Endodermal cell (in vitro differentiated cells): ENCODE data around the gene COX7A1. TPM values are rescaled to one million over a fixed set of nuclear protein-coding genes. Genes with fewer than 3 reads are reported as not detected.

Experiments
- DNase-seq: peaks from one replicate; pipeline ENCODE4 v3.0.0-alpha.2; 2017
- H3K27ac ChIP-seq: 2 replicates; pipeline ENCODE4 v1.5.1; 2013; ENCODE audit warnings: mild to moderate bottlenecking, low read depth, low read length, moderate library complexity
- H3K27me3 ChIP-seq: 2 replicates; pipeline ENCODE4 v1.6.1; 2013; ENCODE audit warnings: mild to moderate bottlenecking, low read length, moderate library complexity; ENCODE audit not compliant: insufficient read depth, control insufficient read depth, poor library complexity, severe bottlenecking
- H3K36me3 ChIP-seq: 2 replicates; pipeline ENCODE4 v1.7.0; 2013; ENCODE audit warnings: mild to moderate bottlenecking, low read length, moderate library complexity; ENCODE audit not compliant: control insufficient read depth, insufficient read depth
- H3K4me1 ChIP-seq: one replicate; pipeline ENCODE4 v1.7.0; 2013; ENCODE audit warnings: low read length; ENCODE audit not compliant: control insufficient read depth, insufficient read depth
- H3K4me3 ChIP-seq: 2 replicates; pipeline ENCODE4 v1.5.1; 2013; ENCODE audit warnings: mild to moderate bottlenecking, low read length, moderate library complexity
- H3K9ac ChIP-seq: 2 replicates; pipeline ENCODE4 v1.6.1; 2013; ENCODE audit warnings: mild to moderate bottlenecking, low read length, moderate library complexity; ENCODE audit not compliant: poor library complexity, severe bottlenecking; ENCODE audit errors: extremely low read depth
- H3K9me3 ChIP-seq: 2 replicates; pipeline ENCODE4 v1.6.1; 2013; ENCODE audit warnings: mild to moderate bottlenecking, low read length, moderate library complexity; ENCODE audit not compliant: control insufficient read depth
- H3K27ac Mint-ChIP-seq: 2 replicates; pipeline ENCODE4 v1.8.0; 2020; ENCODE audit warnings: mixed read lengths
- H3K27me3 Mint-ChIP-seq: 2 replicates; pipeline ENCODE4 v1.8.0; 2021; ENCODE audit warnings: mild to moderate bottlenecking, mixed read lengths; ENCODE audit not compliant: insufficient read depth
- H3K36me3 Mint-ChIP-seq: 2 replicates; pipeline ENCODE4 v1.8.0; 2020; ENCODE audit warnings: low read depth, mixed read lengths
- H3K4me1 Mint-ChIP-seq: 2 replicates; pipeline ENCODE4 v1.8.0; 2020; ENCODE audit warnings: mixed read lengths
- H3K4me3 Mint-ChIP-seq: 2 replicates; pipeline ENCODE4 v1.8.0; 2020; ENCODE audit warnings: mild to moderate bottlenecking, moderate library complexity, mixed read lengths
- H3K9me3 Mint-ChIP-seq: 2 replicates; pipeline ENCODE4 v1.8.0; 2020; ENCODE audit warnings: mild to moderate bottlenecking, mixed read lengths
- CTCF ChIP-seq: fragments of 200-600 bp; sonication (generic); conservative IDR thresholded peaks from 2 replicates; pipeline ENCODE4 v1.5.0; 2021; ENCODE audit warnings: antibody characterized with exemption, mild to moderate bottlenecking
- WGBS, 2 experiments: methylation state at CpG; one replicate each; pipeline versions ENCODE4 v1.1.5 to v1.1.7; 2013; ENCODE audit warnings: missing lambda C conversion rate in 2 of 2, mixed read lengths in 1 of 2; ENCODE audit not compliant: insufficient coverage in 1 of 2, insufficient read length in 1 of 2; 5-methylcytosine and 5-hydroxymethylcytosine counted together
- total RNA-seq, 2 donors: library from RNA; stranded (reverse); fragmentation: NEBNext Ultra II Directional in 1 of 2; extraction: Animal tissue kit (Norgen Biotek cat#: 25700) in 1 of 2; gene quantifications; 2 replicates in 1 of 2; 3 replicates in 1 of 2; pipeline ENCODE4 v1.2.1, GENCODE V29; 2021

The COX7A1 gene
- total RNA-seq, 2 donors from 2014 or later = 1.4 to 2.4 TPM

- H3K4me3 Mint-ChIP-seq = no peak overlapping the region
- H3K27ac ChIP-seq = no peak overlapping the region
- no peak for TF ChIP-seq CTCF
- H3K27ac Mint-ChIP-seq = no peak overlapping the region
- H3K27me3 ChIP-seq = no peaks in the 10 kb centered on the region
- H3K27me3 Mint-ChIP-seq = no peaks in the 10 kb centered on the region
- H3K9ac ChIP-seq = no peak overlapping the region
- H3K36me3 Mint-ChIP-seq = peaks cover 69% of the 10 kb centered on the region
- no peaks in the 10 kb centered on the region for H3K9me3 ChIP-seq
- no peak for DNase-seq
- H3K9me3 Mint-ChIP-seq = no peaks in the 10 kb centered on the region
- no peaks in the 10 kb centered on the region for H3K4me1 ChIP-seq
- H3K4me3 ChIP-seq = no peak overlapping the region
- WGBS, 2 experiments = 93 to 98% methylated on average over 6 of the region's 6 CpGs
- H3K4me1 Mint-ChIP-seq = peaks cover 9% of the 10 kb centered on the region
- peaks cover 72% of the 10 kb centered on the region for H3K36me3 ChIP-seq
Observed at GRCh38 chr19:36144624-36145023, 7.6 kb downstream of the COX7A1 start.

GRCh38 chr19:36142496-36142895, 9.8 kb downstream of the COX7A1 start:
- no peak overlapping the region for H3K9ac ChIP-seq
- no peak for TF ChIP-seq CTCF
- no peaks in the 10 kb centered on the region for H3K27me3 ChIP-seq
- H3K36me3 ChIP-seq = peaks cover 54% of the 10 kb centered on the region
- Mint-ChIP-seq H3K9me3 (no peaks in the 10 kb centered on the region), H3K27me3 (no peaks in the 10 kb centered on the region), H3K4me3 (peak overlapping the region; percentile 13), H3K36me3 (peaks cover 53% of the 10 kb centered on the region), H3K4me1 (peaks cover 9% of the 10 kb centered on the region), H3K27ac (peak overlapping the region; percentile 61)
- no peak overlapping the region for H3K4me3 ChIP-seq
- 93 to 94% methylated on average over 5 to 9 of the region's 9 CpGs for WGBS, 2 experiments
- H3K4me1 ChIP-seq = no peaks in the 10 kb centered on the region
- H3K9me3 ChIP-seq = no peaks in the 10 kb centered on the region
- no peak overlapping the region for H3K27ac ChIP-seq
- no peak for DNase-seq

GRCh38 chr19:36142046-36142445, 10.2 kb downstream of the COX7A1 start:
- Mint-ChIP-seq H3K9me3 (no peaks in the 10 kb centered on the region), H3K27ac (peak overlapping the region; percentile 90), H3K27me3 (no peaks in the 10 kb centered on the region), H3K4me3 (peak overlapping the region; percentile 99), H3K36me3 (peaks cover 50% of the 10 kb centered on the region), H3K4me1 (peaks cover 9% of the 10 kb centered on the region)
- Histone ChIP-seq H3K9me3 (no peaks in the 10 kb centered on the region), H3K4me1 (no peaks in the 10 kb centered on the region), H3K36me3 (peaks cover 50% of the 10 kb centered on the region), H3K9ac (no peak overlapping the region), H3K27ac (no peak overlapping the region), H3K27me3 (no peaks in the 10 kb centered on the region), H3K4me3 (peak overlapping the region; percentile 90)
- no peak for TF ChIP-seq CTCF
- no peak for DNase-seq
- WGBS, 2 experiments = 96 to 97% methylated on average over 6 to 14 of the region's 14 CpGs
